Central memory CD8-positive, alpha-beta T cell (primary cell): ENCODE results near the gene OSM.

ENCODE experiments used
- ATAC-seq: fragments of 150-1000 bp; cut with Tn5 transposase; replicated peaks from 2 replicates; pipeline ENCODE4 v1.10.0; 2022; ENCODE audit warnings: mild to moderate bottlenecking, moderate FRiP score, moderate number of reproducible peaks; ENCODE audit not compliant: poor library complexity, severe bottlenecking; ENCODE audit errors: extremely low read depth
- DNase-seq, 2 donors: peaks; one replicate each; pipeline ENCODE4 v3.0.0; 2021; ENCODE audit warnings: low spot score in 2 of 2
- H3K27ac Mint-ChIP-seq: one replicate; pipeline ENCODE4 v1.8.0; 2022; ENCODE audit warnings: low read depth, mild to moderate bottlenecking, moderate library complexity, mixed read lengths
- H3K27me3 Mint-ChIP-seq: one replicate; pipeline ENCODE4 v1.8.0; 2022; ENCODE audit warnings: mixed read lengths
- H3K36me3 Mint-ChIP-seq: one replicate; pipeline ENCODE4 v1.8.0; 2022; ENCODE audit warnings: mild to moderate bottlenecking, moderate library complexity, mixed read lengths; ENCODE audit not compliant: insufficient read depth
- H3K4me1 Mint-ChIP-seq: one replicate; pipeline ENCODE4 v1.8.0; 2022; ENCODE audit warnings: mixed read lengths
- H3K4me3 Mint-ChIP-seq: one replicate; pipeline ENCODE4 v1.8.0; 2022; ENCODE audit warnings: mild to moderate bottlenecking, moderate library complexity, mixed read lengths
- H3K9me3 Mint-ChIP-seq: one replicate; pipeline ENCODE4 v1.8.0; 2022; ENCODE audit warnings: mixed read lengths

OSM gene

GRCh38 chr22:30249049-30250038 is 17.3 kb downstream of the OSM start:
- H3K4me1 Mint-ChIP-seq = peaks cover 28% of the 10 kb centered on the region
- no peaks in the 10 kb centered on the region for H3K9me3 Mint-ChIP-seq
- H3K4me3 Mint-ChIP-seq = no peak overlapping the region
- H3K36me3 Mint-ChIP-seq = no peaks in the 10 kb centered on the region
- no peak overlapping the region for H3K27ac Mint-ChIP-seq
- H3K27me3 Mint-ChIP-seq = peaks cover 44% of the 10 kb centered on the region
- no peak for ATAC-seq
- DNase-seq = no peak

- Mint-ChIP-seq H3K27me3 (peaks cover 44% of the 10 kb centered on the region), H3K9me3 (no peaks in the 10 kb centered on the region), H3K4me1 (peaks cover 28% of the 10 kb centered on the region), H3K27ac (no peak overlapping the region), H3K36me3 (no peaks in the 10 kb centered on the region), H3K4me3 (no peak overlapping the region)
- DNase-seq (no peak), ATAC-seq (no peak)
These were observed 18.2 kb downstream of the OSM start for GRCh38 chr22:30248484-30248883.

GRCh38 chr22:30247974-30248373 is 18.7 kb downstream of the OSM start:
- Mint-ChIP-seq H3K9me3 (no peaks in the 10 kb centered on the region), H3K4me1 (peaks cover 28% of the 10 kb centered on the region), H3K4me3 (no peak overlapping the region), H3K36me3 (no peaks in the 10 kb centered on the region), H3K27ac (no peak overlapping the region), H3K27me3 (peaks cover 44% of the 10 kb centered on the region)
- ATAC-seq (no peak), DNase-seq (no peak)

- peaks cover 44% of the 10 kb centered on the region for H3K27me3 Mint-ChIP-seq
- H3K4me1 Mint-ChIP-seq = peaks cover 28% of the 10 kb centered on the region
- peak overlapping the region; percentile 77 for H3K4me3 Mint-ChIP-seq
- DNase-seq (no peak), ATAC-seq (no peak)
- H3K27ac Mint-ChIP-seq = no peak overlapping the region
- H3K9me3 Mint-ChIP-seq = no peaks in the 10 kb centered on the region
- peaks cover 2% of the 10 kb centered on the region for H3K36me3 Mint-ChIP-seq
These were observed 19.1 kb downstream of the OSM start for GRCh38 chr22:30247561-30247960.

- Mint-ChIP-seq H3K27me3 (peaks cover 44% of the 10 kb centered on the region), H3K9me3 (no peaks in the 10 kb centered on the region), H3K27ac (no peak overlapping the region), H3K4me1 (peaks cover 28% of the 10 kb centered on the region), H3K4me3 (peak overlapping the region; percentile 77), H3K36me3 (peaks cover 2% of the 10 kb centered on the region)
- DNase-seq = no peak
- no peak for ATAC-seq
These were observed 19.8 kb downstream of the OSM start for GRCh38 chr22:30246814-30247376.

GRCh38 chr22:30245985-30246813 is 20.5 kb downstream of the OSM start, which contains the start of gene LIF:
LIF (minus strand) TSS chr22:30246759; CDS start chr22:30246695, 64 bp downstream.
- Mint-ChIP-seq H3K4me3 (peak within 1 kb of the TSS; percentile 77), H3K9me3 (no peaks in the 10 kb centered on the region), H3K36me3 (peaks cover 2% of the 10 kb centered on the region), H3K4me1 (peaks cover 28% of the 10 kb centered on the region), H3K27me3 (peaks cover 44% of the 10 kb centered on the region), H3K27ac (no peak within 1 kb of the TSS)
- ATAC-seq = peak; percentile 87
- DNase-seq = peak in 1 of 2 donors; percentile 22

- H3K9me3 Mint-ChIP-seq = no peaks in the 10 kb centered on the region
- no peak overlapping the region for H3K27ac Mint-ChIP-seq
- peaks cover 28% of the 10 kb centered on the region for H3K4me1 Mint-ChIP-seq
- ATAC-seq = no peak
- DNase-seq = no peak
- H3K27me3 Mint-ChIP-seq = peaks cover 44% of the 10 kb centered on the region
- peak overlapping the region; percentile 77 for H3K4me3 Mint-ChIP-seq
- peaks cover 2% of the 10 kb centered on the region for H3K36me3 Mint-ChIP-seq
These were observed 21.3 kb downstream of the OSM start for GRCh38 chr22:30245181-30245984.

GRCh38 chr22:30244641-30245040 is 22.0 kb downstream of the OSM start:
- H3K4me3 Mint-ChIP-seq = no peak overlapping the region
- H3K36me3 Mint-ChIP-seq = peaks cover 2% of the 10 kb centered on the region
- ATAC-seq = no peak
- no peak overlapping the region for H3K27ac Mint-ChIP-seq
- DNase-seq = no peak
- peaks cover 44% of the 10 kb centered on the region for H3K27me3 Mint-ChIP-seq
- no peaks in the 10 kb centered on the region for H3K9me3 Mint-ChIP-seq
- peaks cover 28% of the 10 kb centered on the region for H3K4me1 Mint-ChIP-seq

- Mint-ChIP-seq H3K4me3 (no peak overlapping the region), H3K27ac (no peak overlapping the region)
These were observed 22.6 kb downstream of the OSM start for GRCh38 chr22:30244066-30244465.

GRCh38 chr22:30243661-30244060 is 23.0 kb downstream of the OSM start:
- peaks cover 2% of the 10 kb centered on the region for H3K36me3 Mint-ChIP-seq
- ATAC-seq = no peak
- no peak overlapping the region for H3K27ac Mint-ChIP-seq
- H3K27me3 Mint-ChIP-seq = peaks cover 41% of the 10 kb centered on the region
- peaks cover 25% of the 10 kb centered on the region for H3K4me1 Mint-ChIP-seq
- DNase-seq = no peak
- no peak overlapping the region for H3K4me3 Mint-ChIP-seq
- no peaks in the 10 kb centered on the region for H3K9me3 Mint-ChIP-seq

More at GRCh38 chr22:30244066-30244465, 22.6 kb downstream of the OSM start:
- DNase-seq (no peak), ATAC-seq (no peak)
- Mint-ChIP-seq H3K9me3 (no peaks in the 10 kb centered on the region), H3K4me1 (peaks cover 28% of the 10 kb centered on the region), H3K27me3 (peaks cover 44% of the 10 kb centered on the region), H3K36me3 (peaks cover 2% of the 10 kb centered on the region)

GRCh38 chr22:30241576-30242371 is 24.9 kb downstream of the OSM start:
- H3K9me3 Mint-ChIP-seq = no peaks in the 10 kb centered on the region
- peaks cover 15% of the 10 kb centered on the region for H3K4me1 Mint-ChIP-seq
- H3K27me3 Mint-ChIP-seq = peaks cover 23% of the 10 kb centered on the region
- peaks cover 2% of the 10 kb centered on the region for H3K36me3 Mint-ChIP-seq
- no peak for ATAC-seq
- H3K27ac Mint-ChIP-seq = no peak overlapping the region
- H3K4me3 Mint-ChIP-seq = no peak overlapping the region
- DNase-seq = no peak
